HUES64 (cell line): ENCODE results near the gene SLC45A1.

Source experiments
- H3K27ac ChIP-seq: 2 replicates; pipeline ENCODE4 v1.7.0; 2013; ENCODE audit warnings: low read depth, low read length, inconsistent platforms
- H3K27me3 ChIP-seq: 2 replicates; pipeline ENCODE4 v1.6.1; 2013; ENCODE audit warnings: mild to moderate bottlenecking, low read length; ENCODE audit not compliant: insufficient read depth
- H3K36me3 ChIP-seq: 2 replicates; pipeline ENCODE4 v1.6.1; 2013; ENCODE audit warnings: mild to moderate bottlenecking, low read length; ENCODE audit not compliant: insufficient read depth
- H3K4me1 ChIP-seq: 2 replicates; pipeline ENCODE4 v1.6.1; 2013; ENCODE audit warnings: mild to moderate bottlenecking, low read length, moderate library complexity; ENCODE audit not compliant: insufficient read depth
- H3K4me3 ChIP-seq: 2 replicates; pipeline ENCODE4 v1.5.1; 2013; ENCODE audit warnings: mild to moderate bottlenecking, low read length, moderate library complexity
- H3K9ac ChIP-seq: 2 replicates; pipeline ENCODE4 v1.6.1; 2013; ENCODE audit warnings: mild to moderate bottlenecking, low read depth, low read length
- H3K9me3 ChIP-seq: 2 replicates; pipeline ENCODE4 v1.6.1; 2013; ENCODE audit warnings: low read depth, low read length; ENCODE audit not compliant: insufficient read depth
- WGBS: fragments of 150-250, 120-280 bp; methylation state at CpG from one replicate; pipeline ENCODE4 v1.1.7; 2013; ENCODE audit warnings: missing lambda C conversion rate; 5-methylcytosine and 5-hydroxymethylcytosine counted together

SLC45A1 gene

DNA sequence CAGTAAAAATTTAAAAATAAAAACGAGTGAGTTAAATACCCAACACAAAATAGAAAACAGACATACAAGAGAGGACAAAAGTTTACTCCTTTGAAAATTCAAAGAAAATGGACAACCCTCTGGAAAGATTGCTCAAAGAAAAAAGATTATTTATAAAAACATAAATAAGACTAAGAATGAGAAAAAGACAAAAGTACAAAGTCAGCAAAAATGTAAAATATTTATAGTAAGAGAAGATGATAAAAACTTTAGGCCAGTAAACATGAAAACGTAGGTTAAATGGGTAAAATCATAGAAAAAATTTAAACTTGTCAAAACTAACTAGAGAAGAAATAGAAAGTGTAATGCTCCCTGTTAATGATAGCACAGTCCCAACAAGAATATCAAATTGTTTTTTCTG, 31.9 kb upstream of the SLC45A1 start:
- WGBS = no CpG with 5 or more reads among the region's 2 CpGs
- no peaks in the 10 kb centered on the region for H3K4me1 ChIP-seq
- no peak overlapping the region for H3K27ac ChIP-seq
- H3K36me3 ChIP-seq = no peaks in the 10 kb centered on the region
- H3K9ac ChIP-seq = no peak overlapping the region
- H3K9me3 ChIP-seq = no peaks in the 10 kb centered on the region
- H3K27me3 ChIP-seq = no peaks in the 10 kb centered on the region
- H3K4me3 ChIP-seq = no peak overlapping the region

DNA sequence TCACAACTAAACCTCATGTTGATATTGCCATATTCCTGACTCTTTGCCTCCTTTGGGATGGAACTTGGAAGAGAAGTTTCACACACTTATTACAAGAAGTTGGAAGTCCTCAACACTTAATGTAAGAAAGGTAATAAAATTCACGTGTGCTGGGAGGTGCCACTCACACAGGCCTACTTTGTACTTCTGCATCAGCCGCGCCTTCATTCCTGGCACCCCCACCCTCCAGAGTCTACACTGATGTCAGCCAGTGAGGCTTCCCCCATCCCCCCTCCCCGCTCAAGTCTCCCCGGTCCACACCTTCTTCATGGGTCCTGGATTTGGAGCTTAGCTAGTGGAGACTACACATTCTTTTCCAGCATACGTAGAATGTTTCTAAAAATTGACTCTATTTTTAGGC, 24.8 kb upstream of the SLC45A1 start:
- H3K4me3 ChIP-seq = no peak overlapping the region
- H3K27ac ChIP-seq = no peak overlapping the region
- no peaks in the 10 kb centered on the region for H3K27me3 ChIP-seq
- no peaks in the 10 kb centered on the region for H3K4me1 ChIP-seq
- H3K9ac ChIP-seq = no peak overlapping the region
- H3K36me3 ChIP-seq = no peaks in the 10 kb centered on the region
- 81% methylated on average over 5 of the region's 6 CpGs for WGBS
- H3K9me3 ChIP-seq = no peaks in the 10 kb centered on the region

DNA sequence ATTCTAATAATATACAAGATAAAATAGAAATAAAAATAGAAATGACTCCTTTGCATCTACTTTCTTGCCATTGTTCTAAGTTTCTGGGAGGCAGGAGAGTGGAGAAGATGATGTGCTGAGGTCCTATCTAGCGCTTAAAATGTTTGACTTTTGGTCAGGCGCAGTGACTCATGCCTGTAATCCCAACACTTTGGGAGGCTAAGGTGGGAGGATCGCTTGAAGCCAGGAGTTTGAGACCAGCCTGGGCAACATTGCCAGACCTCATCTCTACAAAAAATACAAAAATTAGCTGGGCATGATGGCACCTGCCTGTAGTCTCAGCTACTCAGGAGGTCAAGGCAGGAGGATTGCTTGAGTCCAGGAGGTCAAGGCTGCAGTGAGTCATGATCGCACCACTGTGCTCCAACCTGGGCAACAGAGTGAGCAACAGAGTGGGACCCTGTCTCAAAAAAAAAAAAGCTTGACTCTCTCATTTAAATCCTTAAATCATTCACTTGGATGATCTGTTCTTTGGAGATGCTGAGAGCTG, 24.2 kb upstream of the SLC45A1 start:
- Histone ChIP-seq H3K9me3 (no peaks in the 10 kb centered on the region), H3K4me1 (no peaks in the 10 kb centered on the region), H3K36me3 (no peaks in the 10 kb centered on the region), H3K27ac (no peak overlapping the region), H3K4me3 (no peak overlapping the region), H3K9ac (no peak overlapping the region), H3K27me3 (no peaks in the 10 kb centered on the region)
- WGBS = 97% methylated on average over 4 of the region's 4 CpGs

GRCh38 chr1:8294170-8294697, 23.7 kb upstream of the SLC45A1 start:
- 89% methylated on average over 19 of the region's 19 CpGs for WGBS

DNA sequence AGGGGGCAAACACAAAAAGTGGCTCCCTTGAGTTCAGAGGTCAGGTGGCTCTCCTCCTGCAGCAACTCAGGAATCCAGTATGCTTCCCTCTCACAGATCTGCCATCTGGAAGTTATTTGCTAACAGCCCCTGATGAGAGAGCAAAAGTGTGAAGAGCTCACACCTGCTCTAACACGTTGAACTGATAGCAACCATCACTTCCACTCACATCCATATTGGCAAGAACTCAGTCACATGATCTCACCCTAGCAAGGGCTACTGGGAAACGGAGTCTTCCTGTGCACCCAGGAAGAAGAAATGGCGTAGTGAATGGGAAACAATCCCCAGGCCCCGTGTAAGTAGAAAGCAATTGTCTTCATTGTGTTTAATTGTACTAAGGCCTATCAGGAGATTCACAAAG, 20.7 kb upstream of the SLC45A1 start:
- 96% methylated on average over 4 of the region's 4 CpGs for WGBS
- H3K27me3 ChIP-seq = no peaks in the 10 kb centered on the region
- H3K4me3 ChIP-seq = no peak overlapping the region
- H3K9ac ChIP-seq = no peak overlapping the region
- no peak overlapping the region for H3K27ac ChIP-seq
- peaks cover 6% of the 10 kb centered on the region for H3K4me1 ChIP-seq
- H3K36me3 ChIP-seq = no peaks in the 10 kb centered on the region
- no peaks in the 10 kb centered on the region for H3K9me3 ChIP-seq

More at GRCh38 chr1:8294170-8294697, 23.7 kb upstream of the SLC45A1 start:
- Histone ChIP-seq H3K27me3 (no peaks in the 10 kb centered on the region), H3K4me1 (no peaks in the 10 kb centered on the region), H3K9me3 (no peaks in the 10 kb centered on the region), H3K36me3 (no peaks in the 10 kb centered on the region), H3K27ac (no peak overlapping the region), H3K9ac (no peak overlapping the region), H3K4me3 (no peak overlapping the region)

- WGBS = 96% methylated on average over 5 of the region's 5 CpGs
- no peak overlapping the region for H3K27ac ChIP-seq
- peaks cover 7% of the 10 kb centered on the region for H3K4me1 ChIP-seq
- H3K27me3 ChIP-seq = no peaks in the 10 kb centered on the region
- no peaks in the 10 kb centered on the region for H3K36me3 ChIP-seq
- no peaks in the 10 kb centered on the region for H3K9me3 ChIP-seq
- H3K4me3 ChIP-seq = no peak overlapping the region
- no peak overlapping the region for H3K9ac ChIP-seq
Observed at GRCh38 chr1:8299963-8300362, 18.0 kb upstream of the SLC45A1 start.

GRCh38 chr1:8302081-8302956, 15.6 kb upstream of the SLC45A1 start:
- no peak overlapping the region for H3K4me3 ChIP-seq
- no peak overlapping the region for H3K27ac ChIP-seq
- H3K9ac ChIP-seq = no peak overlapping the region
- H3K27me3 ChIP-seq = no peaks in the 10 kb centered on the region
- no peaks in the 10 kb centered on the region for H3K36me3 ChIP-seq
- H3K4me1 ChIP-seq = peaks cover 7% of the 10 kb centered on the region
- no peaks in the 10 kb centered on the region for H3K9me3 ChIP-seq
- 49% methylated on average over 22 of the region's 22 CpGs for WGBS

- H3K27me3 ChIP-seq = no peaks in the 10 kb centered on the region
- H3K9ac ChIP-seq = no peak overlapping the region
- WGBS = 98% methylated on average over 3 of the region's 3 CpGs
- no peak overlapping the region for H3K4me3 ChIP-seq
- H3K9me3 ChIP-seq = no peaks in the 10 kb centered on the region
- H3K36me3 ChIP-seq = no peaks in the 10 kb centered on the region
- H3K27ac ChIP-seq = no peak overlapping the region
- peaks cover 7% of the 10 kb centered on the region for H3K4me1 ChIP-seq
Observed at GRCh38 chr1:8303141-8303540, 14.8 kb upstream of the SLC45A1 start.

DNA sequence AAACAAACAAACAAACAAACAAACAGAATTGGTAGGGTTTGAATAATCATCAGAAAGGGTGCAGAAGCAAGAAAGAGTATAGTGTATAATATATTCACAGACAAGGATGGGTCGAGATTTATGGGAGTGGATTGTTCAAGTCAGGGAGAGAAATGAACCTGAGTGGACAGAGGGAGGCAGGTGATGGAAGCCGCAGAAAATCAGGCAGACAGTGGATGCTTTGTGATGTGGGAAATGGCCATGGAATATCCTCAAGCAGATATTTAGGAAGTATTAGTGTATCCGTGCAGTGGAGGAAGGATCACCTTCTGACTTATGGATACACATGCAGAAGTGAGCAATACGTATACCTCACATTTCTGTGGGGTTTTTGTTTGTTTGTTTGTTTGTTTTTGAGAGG, 14.0 kb upstream of the SLC45A1 start:
- H3K9me3 ChIP-seq = no peaks in the 10 kb centered on the region
- no peaks in the 10 kb centered on the region for H3K36me3 ChIP-seq
- no peak overlapping the region for H3K9ac ChIP-seq
- no peak overlapping the region for H3K27ac ChIP-seq
- 90% methylated on average over 4 of the region's 4 CpGs for WGBS
- peaks cover 7% of the 10 kb centered on the region for H3K4me1 ChIP-seq
- no peak overlapping the region for H3K4me3 ChIP-seq
- no peaks in the 10 kb centered on the region for H3K27me3 ChIP-seq

- Histone ChIP-seq H3K27ac (no peak overlapping the region), H3K4me3 (no peak overlapping the region), H3K4me1 (no peaks in the 10 kb centered on the region), H3K27me3 (no peaks in the 10 kb centered on the region), H3K36me3 (no peaks in the 10 kb centered on the region), H3K9me3 (no peaks in the 10 kb centered on the region), H3K9ac (no peak overlapping the region)
- 83% methylated on average over 4 of the region's 4 CpGs for WGBS
Observed at GRCh38 chr1:8307628-8308027, 10.3 kb upstream of the SLC45A1 start.

DNA sequence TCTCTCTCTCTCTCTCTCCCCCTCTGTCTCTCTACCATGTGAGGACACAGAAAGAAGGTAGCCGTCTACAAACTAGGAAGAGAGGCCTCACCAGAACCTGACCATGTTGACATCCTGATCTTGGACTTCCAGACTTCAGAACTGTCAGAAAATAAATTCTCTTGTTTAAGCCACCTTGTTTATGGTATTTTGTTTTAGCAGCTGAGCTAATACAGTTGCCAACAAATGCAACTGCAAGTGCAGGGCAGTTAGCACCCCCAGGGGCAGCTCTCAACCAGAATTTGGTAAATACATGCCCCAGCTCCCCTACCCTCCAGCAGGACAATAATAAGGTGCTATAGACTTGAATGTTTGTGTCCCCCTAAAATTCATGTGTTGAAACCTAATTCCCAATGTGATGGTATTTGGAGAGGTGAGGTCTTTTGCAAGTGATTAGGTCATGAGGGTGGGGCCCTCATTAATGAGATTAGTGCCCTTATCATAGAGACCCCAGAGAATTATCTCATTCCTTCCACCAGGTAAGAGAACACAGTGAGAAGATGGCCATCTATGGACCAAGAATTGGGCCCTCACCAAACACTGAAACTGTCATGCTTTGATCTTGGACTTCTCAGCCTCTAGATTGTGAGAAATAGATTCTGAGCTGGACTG, 6.7 kb upstream of the SLC45A1 start:
- H3K36me3 ChIP-seq = no peaks in the 10 kb centered on the region
- H3K9me3 ChIP-seq = no peaks in the 10 kb centered on the region
- H3K4me1 ChIP-seq = peaks cover 14% of the 10 kb centered on the region
- no peak overlapping the region for H3K9ac ChIP-seq
- WGBS = 86% methylated on average over 1 of the region's 1 CpG
- H3K4me3 ChIP-seq = no peak overlapping the region
- no peak overlapping the region for H3K27ac ChIP-seq
- H3K27me3 ChIP-seq = no peaks in the 10 kb centered on the region
